Esophagus muscularis mucosa (tissue), 2 donors: ENCODE results near the gene OR6B1.

Experiments used
- EP300 ChIP-seq: sonication (generic); formaldehyde crosslinking; IDR thresholded peaks from one replicate; pipeline ENCODE4 v1.6.1; 2017; ENCODE audit warnings: antibody characterized with exemption
- POLR2A ChIP-seq: fragments of 450-650 bp; IDR thresholded peaks from one replicate; pipeline ENCODE4 v1.6.1; 2017; ENCODE audit warnings: antibody characterized with exemption, moderate library complexity, mild to moderate bottlenecking, low read depth

DNA sequence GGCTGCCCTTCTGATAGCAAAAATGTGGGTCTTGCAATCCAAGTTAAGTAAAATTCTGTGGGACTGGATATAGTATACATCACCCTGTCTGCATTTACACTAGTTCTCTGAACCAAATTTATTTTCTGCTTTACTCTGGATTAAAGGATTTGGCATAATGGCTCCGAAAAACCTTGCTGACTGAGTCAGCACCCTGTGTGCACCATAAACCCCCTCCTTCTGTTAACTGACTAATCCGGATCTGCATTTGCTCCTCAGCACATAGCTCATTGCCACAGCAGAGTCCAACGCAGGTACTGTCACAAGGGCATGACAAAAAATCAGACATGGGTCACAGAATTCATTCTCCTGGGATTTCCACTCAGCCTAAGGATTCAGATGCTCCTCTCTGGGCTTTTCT is 50.0 kb downstream of the OR6B1 start:
- TF ChIP-seq POLR2A: no peak
- no peak for TF ChIP-seq EP300
